SJSA1 (cell line): ENCODE data around the gene C3AR1. TPM values are rescaled to one million over a fixed set of nuclear protein-coding genes. Genes with fewer than 3 reads are reported as not detected.
"Not testable (repeated sequence)": the region's sequence is repeated elsewhere in the genome, so short reads cannot be mapped to it uniquely, and the experiment has no call there.

Experiments used
- DNase-seq, 2 experiments: peaks; one replicate each; pipeline ENCODE4 v3.0.0-alpha.2; 2015 to 2020; ENCODE audit warnings: low spot score in 2 of 2, low read depth in 1 of 2
- H3K27ac ChIP-seq: fragments of 250-450 bp; sonication (Bioruptor Pico); 2 replicates; pipeline ENCODE4 v1.5.1; 2020; ENCODE audit warnings: mild to moderate bottlenecking, moderate library complexity
- H3K27me3 ChIP-seq: fragments of 250-450 bp; sonication (Bioruptor Pico); replicated peaks from 2 replicates; pipeline ENCODE4 v1.5.1; 2020; ENCODE audit warnings: mild to moderate bottlenecking, moderate library complexity
- H3K36me3 ChIP-seq: fragments of 250-450 bp; sonication (Bioruptor Pico); 2 replicates; pipeline ENCODE4 v1.5.1; 2020; ENCODE audit warnings: mild to moderate bottlenecking
- H3K4me1 ChIP-seq: fragments of 250-450 bp; sonication (Bioruptor Pico); replicated peaks from 2 replicates; pipeline ENCODE4 v1.6.1; 2021; ENCODE audit warnings: mild to moderate bottlenecking
- H3K4me3 ChIP-seq: fragments of 250-450 bp; sonication (Bioruptor Pico); 2 replicates; pipeline ENCODE4 v1.5.1; 2020; ENCODE audit warnings: mild to moderate bottlenecking
- H3K9me3 ChIP-seq: fragments of 250-450 bp; sonication (Bioruptor Pico); replicated peaks from 2 replicates; pipeline ENCODE4 v1.5.1; 2020; ENCODE audit warnings: mild to moderate bottlenecking
- total RNA-seq: library from RNA; depleted of rRNA; stranded (reverse); fragments of >200 nt; shearing (Covaris generic); gene quantifications from 2 replicates; pipeline ENCODE4 v1.2.3, GENCODE V29; 2014; rRNA removed

Gene C3AR1
- total RNA-seq, 1 experiment from 2014 or later: 1.9 TPM

GRCh38 chr12:8031017-8031416 lies 35.1 kb downstream of the C3AR1 start:
- H3K4me3 ChIP-seq, H3K9me3 ChIP-seq, H3K27me3 ChIP-seq, H3K27ac ChIP-seq, DNase-seq: not testable (repeated sequence)
- H3K36me3 ChIP-seq: peaks cover 22% of the 10 kb centered on the region
- peaks cover 25% of the 10 kb centered on the region for H3K4me1 ChIP-seq

GRCh38 chr12:8030189-8030588 lies 36.0 kb downstream of the C3AR1 start:
- H3K27me3 ChIP-seq: no peaks in the 10 kb centered on the region
- peaks cover 18% of the 10 kb centered on the region for H3K36me3 ChIP-seq
- no peak overlapping the region for H3K4me3 ChIP-seq
- no peak overlapping the region for H3K27ac ChIP-seq
- H3K9me3 ChIP-seq: no peaks in the 10 kb centered on the region
- peaks cover 24% of the 10 kb centered on the region for H3K4me1 ChIP-seq
- DNase-seq: no peak

- DNase-seq: no peak
- Histone ChIP-seq H3K27me3 (no peaks in the 10 kb centered on the region), H3K4me1 (peaks cover 5% of the 10 kb centered on the region), H3K9me3 (no peaks in the 10 kb centered on the region), H3K4me3 (no peak overlapping the region), H3K27ac (no peak overlapping the region), H3K36me3 (peaks cover 3% of the 10 kb centered on the region; the same call in 1 of the 2 replicates)
These were observed 37.9 kb downstream of the C3AR1 start for GRCh38 chr12:8028267-8028666.

- no peaks in the 10 kb centered on the region for H3K9me3 ChIP-seq
- H3K27me3 ChIP-seq: no peaks in the 10 kb centered on the region
- peaks cover 3% of the 10 kb centered on the region; the same call in 1 of the 2 replicates for H3K36me3 ChIP-seq
- no peak overlapping the region; the same call in 1 of the 2 replicates for H3K27ac ChIP-seq
- no peak for DNase-seq
- H3K4me3 ChIP-seq: no peak overlapping the region
- peaks cover 4% of the 10 kb centered on the region; the same call in 1 of the 2 replicates for H3K4me1 ChIP-seq
These were observed 38.3 kb downstream of the C3AR1 start for GRCh38 chr12:8027856-8028255.

GRCh38 chr12:8026291-8026900 lies 39.8 kb downstream of the C3AR1 start:
- Histone ChIP-seq H3K36me3 (no peaks in the 10 kb centered on the region), H3K4me3 (peak overlapping the region; percentile 50), H3K4me1 (no peaks in the 10 kb centered on the region; the same call in 1 of the 2 replicates), H3K9me3 (no peaks in the 10 kb centered on the region), H3K27me3 (no peaks in the 10 kb centered on the region), H3K27ac (peak overlapping the region; percentile 99)
- peak; percentile 97 to 99 for DNase-seq

- H3K4me3 ChIP-seq: no peak overlapping the region
- H3K27me3 ChIP-seq: peaks cover 29% of the 10 kb centered on the region
- no peak for DNase-seq
These were observed 47.2 kb downstream of the C3AR1 start for GRCh38 chr12:8018666-8019581.

GRCh38 chr12:8018213-8018612 lies 47.9 kb downstream of the C3AR1 start:
- not testable (repeated sequence) for H3K4me3 ChIP-seq

More at GRCh38 chr12:8018666-8019581, 47.2 kb downstream of the C3AR1 start:
- Histone ChIP-seq H3K4me1 (no peaks in the 10 kb centered on the region), H3K27ac (no peak overlapping the region), H3K9me3 (no peaks in the 10 kb centered on the region), H3K36me3 (no peaks in the 10 kb centered on the region)

GRCh38 chr12:8014836-8015235 lies 51.3 kb downstream of the C3AR1 start:
- no peaks in the 10 kb centered on the region for H3K36me3 ChIP-seq

More at GRCh38 chr12:8018213-8018612, 47.9 kb downstream of the C3AR1 start:
- not testable (repeated sequence) for H3K27ac ChIP-seq, DNase-seq, H3K9me3 ChIP-seq, H3K36me3 ChIP-seq, H3K4me1 ChIP-seq
- H3K27me3 ChIP-seq: peaks cover 29% of the 10 kb centered on the region

GRCh38 chr12:8012651-8013309 lies 53.4 kb downstream of the C3AR1 start:
- H3K4me3 ChIP-seq: no peak overlapping the region
- H3K27ac ChIP-seq: no peak overlapping the region
- no peaks in the 10 kb centered on the region for H3K9me3 ChIP-seq
- H3K4me1 ChIP-seq: peaks cover 4% of the 10 kb centered on the region; the same call in 1 of the 2 replicates
- no peak for DNase-seq
- H3K27me3 ChIP-seq: peaks cover 15% of the 10 kb centered on the region
- H3K36me3 ChIP-seq: no peaks in the 10 kb centered on the region

More at GRCh38 chr12:8014836-8015235, 51.3 kb downstream of the C3AR1 start:
- Histone ChIP-seq H3K9me3 (no peaks in the 10 kb centered on the region), H3K27ac (no peak overlapping the region), H3K4me3 (no peak overlapping the region), H3K27me3 (peaks cover 25% of the 10 kb centered on the region), H3K4me1 (peaks cover 4% of the 10 kb centered on the region; the same call in 1 of the 2 replicates)
- DNase-seq: no peak

GRCh38 chr12:8011331-8011730 lies 54.8 kb downstream of the C3AR1 start:
- H3K27me3 ChIP-seq: peaks cover 5% of the 10 kb centered on the region; the same call in 1 of the 2 replicates
- no peaks in the 10 kb centered on the region for H3K36me3 ChIP-seq
- no peak overlapping the region for H3K4me3 ChIP-seq
- H3K9me3 ChIP-seq: no peaks in the 10 kb centered on the region
- no peak overlapping the region for H3K27ac ChIP-seq
- DNase-seq: peak in 1 of 2 experiments; percentile 34
- H3K4me1 ChIP-seq: peaks cover 4% of the 10 kb centered on the region; the same call in 1 of the 2 replicates

Other genes starting within 250 kb of the C3AR1 start
- gene SLC2A14, start 193.4 kb downstream of the C3AR1 start, total RNA-seq: not detected in 2 replicates
- 9.9 and 13.7 TPM in 2 replicates for gene SLC2A3, start 130.2 kb downstream of the C3AR1 start, total RNA-seq
- gene FOXJ2, start 33.6 kb downstream of the C3AR1 start, total RNA-seq: 10.3 and 12.1 TPM in 2 replicates
- gene NECAP1, start 15.9 kb upstream of the C3AR1 start, total RNA-seq: 38.8 and 61.7 TPM in 2 replicates
- gene CLEC4A, start 57.3 kb upstream of the C3AR1 start, total RNA-seq: 0.16 TPM in 1 of 2 replicates, not detected in the other
- gene ZNF705A, start 90.7 kb upstream of the C3AR1 start, total RNA-seq: not detected in 2 replicates
- not detected in 2 replicates for gene FAM90A1, start 161.3 kb upstream of the C3AR1 start, total RNA-seq